CD14-positive monocyte (primary cell): ENCODE measurements around the gene GPALPP1. TPM values are rescaled to one million over a fixed set of nuclear protein-coding genes. Genes with fewer than 3 reads are reported as not detected.
"Not testable (repeated sequence)": the region's sequence is repeated elsewhere in the genome, so short reads cannot be mapped to it uniquely, and the experiment has no call there.

Experiments
- DNase-seq, 3 donors: peaks; one replicate each; pipeline ENCODE4 v3.0.0-alpha.2; 2011 to 2022
- H2AFZ ChIP-seq: 2 replicates; pipeline ENCODE4 v1.6.0; 2012; ENCODE audit warnings: mild to moderate bottlenecking, low read depth, low read length, inconsistent platforms; ENCODE audit not compliant: insufficient read depth, poor library complexity, severe bottlenecking
- H3K27ac ChIP-seq, 2 donors: 1 replicate in 1 of 2; 2 replicates in 1 of 2; pipeline ENCODE4 v1.5.1; 2012 to 2013; ENCODE audit warnings: low read length in 2 of 2, control low read depth in 1 of 2, inconsistent platforms in 1 of 2, low read depth in 1 of 2, mild to moderate bottlenecking in 1 of 2
- H3K27me3 ChIP-seq, 2 donors: one replicate each; pipeline versions ENCODE4 v1.6.0 to v1.6.1; 2011 to 2013; ENCODE audit warnings: low read length in 2 of 2; ENCODE audit not compliant: control insufficient read depth in 2 of 2, insufficient read depth in 2 of 2
- H3K36me3 ChIP-seq, 2 donors: replicated peaks in 1 of 2; 1 replicate in 1 of 2; 2 replicates in 1 of 2; pipeline versions ENCODE4 v1.5.1 to v1.6.1; 2012 to 2013; ENCODE audit warnings: low read length in 2 of 2, control low read depth in 1 of 2, inconsistent platforms in 1 of 2, mild to moderate bottlenecking in 1 of 2; ENCODE audit not compliant: insufficient read depth in 2 of 2, control insufficient read depth in 1 of 2
- H3K4me1 ChIP-seq, 2 donors: 1 replicate in 1 of 2; 2 replicates in 1 of 2; pipeline versions ENCODE4 v1.5.1 to v1.6.1; 2012 to 2013; ENCODE audit warnings: low read length in 2 of 2, control low read depth in 1 of 2, inconsistent platforms in 1 of 2, mild to moderate bottlenecking in 1 of 2, moderate library complexity in 1 of 2; ENCODE audit not compliant: insufficient read depth in 2 of 2, control insufficient read depth in 1 of 2
- H3K4me2 ChIP-seq: replicated peaks from 2 replicates; pipeline ENCODE3; 2012; ENCODE audit warnings: low read length, moderate library complexity, mild to moderate bottlenecking; ENCODE audit not compliant: poor library complexity, severe bottlenecking; ENCODE audit errors: extremely low read depth
- H3K4me3 ChIP-seq, 3 experiments: fragments of 200-600 bp in 1 of 3; sonication (generic) in 1 of 3; replicated peaks in 1 of 3; 1 replicate in 2 of 3; 2 replicates in 1 of 3; pipeline ENCODE4 v1.5.1; 2011 to 2013; ENCODE audit warnings: low read length in 3 of 3, mild to moderate bottlenecking in 3 of 3, control low read depth in 2 of 3, low read depth in 2 of 3, inconsistent platforms in 1 of 3, moderate library complexity in 1 of 3
- H3K79me2 ChIP-seq: 2 replicates; pipeline ENCODE4 v1.6.0; 2012; ENCODE audit warnings: mild to moderate bottlenecking, control low read depth, inconsistent platforms, low read length, moderate library complexity; ENCODE audit not compliant: insufficient read depth
- H3K9ac ChIP-seq: 2 replicates; pipeline ENCODE4 v1.6.0; 2017; ENCODE audit warnings: low read length, mild to moderate bottlenecking; ENCODE audit not compliant: insufficient read depth, poor library complexity, severe bottlenecking
- H3K9me3 ChIP-seq, 2 donors: replicated peaks in 1 of 2; 1 replicate in 1 of 2; 2 replicates in 1 of 2; pipeline versions ENCODE4 v1.5.1 to v1.6.1; 2012 to 2013; ENCODE audit warnings: low read length in 2 of 2, control low read depth in 1 of 2; ENCODE audit not compliant: control insufficient read depth in 1 of 2, insufficient read depth in 1 of 2
- H4K20me1 ChIP-seq: 2 replicates; pipeline ENCODE4 v1.6.0; 2012; ENCODE audit warnings: mild to moderate bottlenecking, low read length, control low read depth, moderate library complexity; ENCODE audit not compliant: insufficient read depth
- H3K27ac Mint-ChIP-seq, 7 donors: one replicate each; pipeline ENCODE4 v1.8.0; 2020; ENCODE audit warnings: mild to moderate bottlenecking in 7 of 7, mixed read lengths in 7 of 7, moderate library complexity in 6 of 7, inconsistent platforms in 2 of 7
- H3K27me3 Mint-ChIP-seq, 3 donors: one replicate each; pipeline ENCODE4 v1.8.0; 2021 to 2022; ENCODE audit warnings: low read depth in 3 of 3, mild to moderate bottlenecking in 3 of 3, mixed read lengths in 3 of 3, moderate library complexity in 3 of 3, inconsistent platforms in 1 of 3
- H3K36me3 Mint-ChIP-seq, 2 donors: one replicate each; pipeline ENCODE4 v1.8.0; 2020; ENCODE audit warnings: mixed read lengths in 2 of 2, inconsistent platforms in 1 of 2, mild to moderate bottlenecking in 1 of 2
- H3K4me1 Mint-ChIP-seq: one replicate; pipeline ENCODE4 v1.8.0; 2020; ENCODE audit warnings: mild to moderate bottlenecking, mixed read lengths
- H3K4me3 Mint-ChIP-seq, 2 donors: one replicate each; pipeline ENCODE4 v1.8.0; 2020; ENCODE audit warnings: mild to moderate bottlenecking in 2 of 2, mixed read lengths in 2 of 2, moderate library complexity in 1 of 2
- H3K9me3 Mint-ChIP-seq, 7 donors: one replicate each; pipeline ENCODE4 v1.8.0; 2020 to 2022; ENCODE audit warnings: mixed read lengths in 7 of 7, mild to moderate bottlenecking in 6 of 7, moderate library complexity in 6 of 7, inconsistent platforms in 2 of 7
- WGBS: methylation state at CpG from one replicate; pipeline ENCODE4 v1.1.5; 2013; ENCODE audit warnings: missing lambda C conversion rate; ENCODE audit not compliant: insufficient coverage; 5-methylcytosine and 5-hydroxymethylcytosine counted together
- intact Hi-C, 2 donors: fragments of 100-400 bp; cut with micrococcal nuclease; formaldehyde crosslinking; loops; one replicate each; pipeline versions ENCODE4 v1.15.0 to v1.15.1; 2023
- polyA minus RNA-seq: library from RNA; depleted of rRNA, polyadenylated mRNA; stranded (reverse); fragments of >200 nt; gene quantifications from 2 replicates; pipeline ENCODE4 v1.2.3, GENCODE V29; 2012
- polyA plus RNA-seq, 3 donors: library from polyadenylated mRNA; depleted of rRNA in 1 of 3; unstranded in 2 of 3; stranded (reverse) in 1 of 3; fragments of 300-500 nt in 2 of 3; fragments of >200 nt in 1 of 3; fragmentation: Illumina TruSeq in 2 of 3; gene quantifications; 1 replicate in 2 of 3; 2 replicates in 1 of 3; pipeline ENCODE4 v1.2.3, GENCODE V29; 2012 to 2021
- total RNA-seq, 12 experiments: library from RNA in 1 of 12; stranded (reverse) in 1 of 12; fragments of 120-200 nt in 1 of 12; gene quantifications; one replicate each; pipeline ENCODE4 v1.2.4 and lab custom pipeline; 2013 to 2026; ENCODE audit warnings: mixed read lengths in 6 of 12, inconsistent platforms in 1 of 12
- TF ChIP-seq, protein P1 (sequence below): fragments of 200-600 bp; IDR thresholded peaks from one replicate; pipeline ENCODE4 v1.8.0; 2022; ENCODE audit warnings: antibody characterized with exemption, mild to moderate bottlenecking

The GPALPP1 gene, protein sequence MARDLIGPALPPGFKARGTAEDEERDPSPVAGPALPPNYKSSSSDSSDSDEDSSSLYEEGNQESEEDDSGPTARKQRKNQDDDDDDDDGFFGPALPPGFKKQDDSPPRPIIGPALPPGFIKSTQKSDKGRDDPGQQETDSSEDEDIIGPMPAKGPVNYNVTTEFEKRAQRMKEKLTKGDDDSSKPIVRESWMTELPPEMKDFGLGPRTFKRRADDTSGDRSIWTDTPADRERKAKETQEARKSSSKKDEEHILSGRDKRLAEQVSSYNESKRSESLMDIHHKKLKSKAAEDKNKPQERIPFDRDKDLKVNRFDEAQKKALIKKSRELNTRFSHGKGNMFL
- total RNA-seq (2013): 24.3 TPM
- polyA plus RNA-seq (10 to 100 TPM in 2 of 3 donors, 1 to 10 TPM in 1; 9.4 to 13.7 (median 11.4) TPM), polyA minus RNA-seq (11.4 and 17.1 TPM in 2 replicates), total RNA-seq (lab: John Stamatoyannopoulos, UW) (6.8 to 24.0 (median 18.4) reads per million in 11 experiments)

DNA sequence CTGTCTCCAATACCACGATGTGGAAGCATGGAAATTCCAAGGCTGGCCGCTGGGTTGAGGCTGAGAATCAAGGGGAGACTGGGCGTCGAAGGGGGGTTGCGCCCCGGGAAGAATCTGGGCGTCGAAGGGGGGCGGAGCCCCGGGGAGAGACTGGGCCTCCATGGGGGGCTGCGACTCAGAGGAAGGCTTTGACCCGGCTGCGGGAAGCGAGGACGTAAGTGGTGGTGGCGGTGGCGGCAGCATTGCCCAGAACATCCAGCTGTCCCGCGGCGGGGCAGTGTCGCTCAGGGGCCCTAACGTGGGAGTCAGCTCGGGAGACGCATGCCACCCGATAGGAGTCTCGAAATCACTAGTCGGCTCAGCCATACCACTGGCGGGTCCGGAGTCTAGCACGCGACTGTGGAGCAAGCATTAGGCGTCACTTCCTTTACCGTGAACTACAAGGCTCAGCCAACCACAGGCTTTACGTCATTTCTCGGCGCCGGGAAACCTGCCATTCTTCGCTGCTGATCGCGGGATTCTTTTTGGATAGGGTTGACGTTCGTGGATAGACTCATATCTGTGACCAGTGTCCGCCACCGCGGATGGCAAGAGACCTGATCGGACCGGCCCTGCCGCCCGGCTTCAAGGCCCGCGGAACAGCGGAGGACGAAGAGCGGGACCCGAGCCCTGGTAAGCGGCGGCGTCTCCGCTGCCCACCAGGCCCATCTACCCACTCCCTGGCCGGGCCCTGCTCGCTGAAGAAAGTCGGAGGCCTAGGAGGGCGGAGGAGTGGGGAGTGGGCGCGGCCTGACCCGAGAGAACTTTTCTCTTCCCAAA lies at the start of gene GPALPP1, which contains the start of gene NUFIP1:
GPALPP1 (plus strand) TSS at position 468 of the 819 bp plus-strand sequence; CDS start at position 585, 117 bp downstream.
NUFIP1 (minus strand) TSS at position 401 of the 819 bp plus-strand sequence; CDS start at position 366, 35 bp downstream.
- under 1% methylated on average over 45 of the region's 66 CpGs for WGBS
- Mint-ChIP-seq H3K4me3 (peak within 1 kb of the TSS; percentile 92 to 97), H3K9me3 (no peaks in the 10 kb centered on the region), H3K27ac (peak within 1 kb of the TSS; percentile 95 to 100 (median 98)), H3K4me1 (peaks cover 28% of the 10 kb centered on the region), H3K27me3 (peaks cover 0 to 1% (median 0%) of the 10 kb centered on the region in 3 donors), H3K36me3 (peaks cover 7 to 8% of the 10 kb centered on the region in 2 donors)
- Histone ChIP-seq H3K36me3 (peaks cover 0 to 11% of the 10 kb centered on the region in 2 donors), H3K4me2 (peak within 1 kb of the TSS; percentile 72), H3K79me2 (peaks cover 72% of the 10 kb centered on the region), H3K4me1 (peaks cover 21 to 26% of the 10 kb centered on the region in 2 donors), H3K27me3 (no peaks in the 10 kb centered on the region), H2AFZ (peak within 1 kb of the TSS; percentile 93), H3K27ac (peak within 1 kb of the TSS; percentile 72 to 99), H3K9me3 (no peaks in the 10 kb centered on the region), H3K9ac (peak within 1 kb of the TSS; percentile 95), H4K20me1 (no peaks in the 10 kb centered on the region), H3K4me3 (peak within 1 kb of the TSS; percentile 80 to 94 (median 92))
- peak; percentile 92 to 98 (median 96) for DNase-seq
- TF ChIP-seq, protein P1, sequence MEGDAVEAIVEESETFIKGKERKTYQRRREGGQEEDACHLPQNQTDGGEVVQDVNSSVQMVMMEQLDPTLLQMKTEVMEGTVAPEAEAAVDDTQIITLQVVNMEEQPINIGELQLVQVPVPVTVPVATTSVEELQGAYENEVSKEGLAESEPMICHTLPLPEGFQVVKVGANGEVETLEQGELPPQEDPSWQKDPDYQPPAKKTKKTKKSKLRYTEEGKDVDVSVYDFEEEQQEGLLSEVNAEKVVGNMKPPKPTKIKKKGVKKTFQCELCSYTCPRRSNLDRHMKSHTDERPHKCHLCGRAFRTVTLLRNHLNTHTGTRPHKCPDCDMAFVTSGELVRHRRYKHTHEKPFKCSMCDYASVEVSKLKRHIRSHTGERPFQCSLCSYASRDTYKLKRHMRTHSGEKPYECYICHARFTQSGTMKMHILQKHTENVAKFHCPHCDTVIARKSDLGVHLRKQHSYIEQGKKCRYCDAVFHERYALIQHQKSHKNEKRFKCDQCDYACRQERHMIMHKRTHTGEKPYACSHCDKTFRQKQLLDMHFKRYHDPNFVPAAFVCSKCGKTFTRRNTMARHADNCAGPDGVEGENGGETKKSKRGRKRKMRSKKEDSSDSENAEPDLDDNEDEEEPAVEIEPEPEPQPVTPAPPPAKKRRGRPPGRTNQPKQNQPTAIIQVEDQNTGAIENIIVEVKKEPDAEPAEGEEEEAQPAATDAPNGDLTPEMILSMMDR: no peak
- intact Hi-C loops: loop anchor here in 1 of 2 donors (5.0 to 10.0 kb wide), 2 partner anchors 72 to 414 kb away; partner anchors contain the start of gene TSC22D1

DNA sequence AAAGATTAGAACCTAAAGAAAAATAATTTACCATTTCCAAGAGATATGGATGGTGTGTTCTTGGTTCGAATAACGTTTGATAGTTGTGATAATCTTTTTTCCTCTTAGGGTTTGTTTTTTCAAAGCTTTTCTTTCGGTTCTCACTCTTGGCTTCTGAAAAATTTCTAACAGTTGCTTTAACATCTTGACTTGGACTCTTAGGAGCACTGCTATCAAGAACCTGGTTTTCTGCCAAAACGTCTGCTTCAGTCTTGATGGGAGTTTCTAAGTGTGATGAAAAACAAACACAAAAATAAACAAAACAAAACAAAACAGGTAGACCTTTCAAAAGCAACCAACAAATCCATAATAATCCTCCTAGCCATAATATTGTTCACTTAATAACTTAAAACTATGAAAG lies 45.9 kb upstream of the GPALPP1 start:
- not testable (repeated sequence) for H3K27ac ChIP-seq

More for the DNA sequence above, 45.9 kb upstream of the GPALPP1 start:
- H3K4me3 Mint-ChIP-seq, H4K20me1 ChIP-seq, H2AFZ ChIP-seq, H3K9me3 ChIP-seq, H3K27me3 Mint-ChIP-seq, H3K27me3 ChIP-seq, H3K27ac Mint-ChIP-seq, DNase-seq, H3K4me3 ChIP-seq, H3K4me1 Mint-ChIP-seq, intact Hi-C loops, H3K9me3 Mint-ChIP-seq, H3K4me1 ChIP-seq, H3K4me2 ChIP-seq, H3K79me2 ChIP-seq, H3K9ac ChIP-seq: not testable (repeated sequence)
- peaks cover 17 to 27% of the 10 kb centered on the region in 2 donors for H3K36me3 Mint-ChIP-seq
- peaks cover 5 to 25% of the 10 kb centered on the region in 2 donors for H3K36me3 ChIP-seq
- WGBS: no CpG with 5 or more reads among the region's 4 CpGs
